Activated effector memory CD4-positive, alpha-beta T cell treated with Interleukin-2 at 50 U/mL for 16 hours (primary cell): Measurements from ENCODE around the gene IFRD2.
A peak's percentile ranks its signal among the peaks of the same experiment; 100 is the strongest.
"Not testable (repeated sequence)": the region's sequence is repeated elsewhere in the genome, so short reads cannot be mapped to it uniquely, and the experiment has no call there.

Source experiments
- DNase-seq: peaks from one replicate; pipeline ENCODE4 v3.0.0-alpha.2; 2020

IFRD2 gene

GRCh38 chr3:50245831-50246516, 46.3 kb downstream of the IFRD2 start:
- peak; percentile 89 for DNase-seq

DNA sequence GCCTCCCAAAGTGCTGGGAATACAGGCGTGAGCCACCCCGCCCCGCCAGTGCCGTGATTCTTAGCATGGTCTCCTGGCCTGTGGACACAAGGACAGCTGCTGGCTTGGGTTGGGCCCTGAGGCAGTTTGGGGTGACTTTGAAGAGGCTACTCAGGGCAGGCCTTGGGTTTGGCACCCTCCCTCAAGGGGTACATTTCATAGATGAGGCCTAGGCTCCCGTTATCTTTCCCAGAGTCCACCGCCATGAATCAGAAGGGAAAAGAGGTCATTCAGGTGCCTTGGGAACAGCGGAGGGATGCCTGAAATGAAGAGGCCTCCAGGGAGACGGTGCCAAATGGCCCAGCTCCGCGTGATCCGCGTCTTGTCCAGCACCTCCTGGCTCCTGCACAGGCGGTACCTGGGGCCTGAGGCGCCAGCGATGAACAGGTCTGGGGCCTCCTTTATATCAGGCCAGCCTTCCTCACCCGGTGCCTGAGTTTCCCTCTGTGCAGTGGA, 46.9 kb downstream of the IFRD2 start:
- DNase-seq, result no peak

DNA sequence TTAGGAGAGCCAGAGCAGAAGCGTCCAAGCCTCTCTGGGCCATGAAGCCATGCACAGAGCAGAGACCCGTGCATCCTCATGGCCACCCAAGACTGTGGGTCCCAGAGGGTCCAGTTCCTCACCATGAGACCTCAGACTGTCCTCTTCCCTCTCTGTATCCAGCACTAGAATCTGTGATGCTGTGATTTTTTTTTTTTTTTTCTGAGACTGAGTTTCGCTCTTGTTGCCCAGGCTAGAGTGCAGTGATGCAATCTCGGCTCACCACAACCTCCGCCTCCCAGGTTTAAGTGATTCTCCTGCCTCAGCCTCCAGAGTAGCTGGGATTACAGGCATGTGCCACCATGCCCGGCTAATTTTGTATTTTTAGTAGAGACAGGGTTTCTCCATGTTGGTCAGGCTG, 47.4 kb downstream of the IFRD2 start:
- DNase-seq, result not testable (repeated sequence)

DNA sequence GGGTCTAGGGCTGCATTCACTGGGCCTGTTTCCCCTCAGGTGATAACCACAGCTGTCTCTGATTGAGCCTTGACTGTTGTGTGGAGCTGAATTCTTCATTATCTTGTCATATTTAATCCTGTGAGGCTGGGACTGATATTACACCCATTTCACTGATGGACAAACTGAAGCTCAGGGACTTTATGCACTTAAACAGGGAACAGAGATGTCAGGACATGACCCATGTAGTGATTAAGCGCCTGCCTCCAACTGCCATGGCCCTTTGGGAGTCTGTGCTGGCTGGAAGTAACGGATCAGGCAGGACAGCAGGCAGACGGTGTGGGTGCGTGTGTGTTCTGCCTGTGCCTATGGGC, 48.7 kb downstream of the IFRD2 start:
- no peak for DNase-seq

DNA sequence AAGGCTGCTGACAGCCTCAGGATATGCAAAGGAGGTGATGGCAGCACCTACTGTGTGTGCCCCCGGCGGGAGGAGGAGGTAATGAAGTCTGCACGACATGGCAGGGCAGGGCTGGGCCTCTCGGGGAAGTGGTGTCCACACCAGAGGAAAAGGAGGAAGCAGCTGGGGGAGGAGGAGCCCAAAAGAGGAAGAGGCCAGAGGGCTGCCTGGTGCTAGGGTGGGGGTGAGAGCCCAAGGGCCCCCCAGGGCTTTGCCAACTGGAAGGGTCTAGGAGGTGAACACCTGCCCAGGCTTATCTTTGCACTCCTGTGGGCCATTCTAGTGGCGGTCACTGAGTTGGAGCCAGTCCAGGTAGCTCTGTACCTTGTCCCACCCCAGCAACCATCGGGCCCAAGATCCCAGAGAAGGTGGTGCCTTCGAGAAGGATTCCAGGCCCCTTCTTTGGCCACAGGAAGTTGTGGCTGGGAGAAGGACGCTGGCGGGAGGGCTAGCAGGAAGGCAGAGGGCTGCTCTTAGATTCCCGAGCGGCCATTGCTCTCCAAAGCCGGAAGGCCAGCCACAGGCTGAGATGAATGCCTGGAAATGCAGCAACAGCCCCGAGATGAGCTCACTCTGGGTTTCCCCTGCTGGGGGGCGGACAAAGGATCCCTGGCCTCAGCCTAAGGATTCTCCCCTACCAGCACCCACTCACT, 49.2 kb downstream of the IFRD2 start:
- DNase-seq, result no peak

DNA sequence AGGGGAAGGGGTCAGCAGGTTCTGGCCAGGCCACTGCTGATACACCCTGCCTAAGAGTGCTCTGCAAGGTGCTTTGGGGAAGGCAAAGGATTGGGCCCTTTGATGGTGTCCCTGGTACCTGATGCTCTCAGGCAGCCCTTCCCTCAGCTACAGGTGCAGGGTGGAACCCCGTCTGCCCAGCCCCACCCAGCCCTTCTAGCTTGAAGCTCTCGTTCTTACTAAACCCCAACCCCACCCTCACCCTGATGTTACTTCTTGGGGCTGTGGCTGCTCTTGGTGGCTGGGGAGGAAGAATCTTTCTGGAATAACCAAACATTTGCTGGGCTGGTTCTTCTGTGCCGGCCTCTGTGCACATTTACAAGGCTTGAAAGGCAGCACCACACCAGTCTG, 49.9 kb downstream of the IFRD2 start:
- DNase-seq, result no peak

DNA sequence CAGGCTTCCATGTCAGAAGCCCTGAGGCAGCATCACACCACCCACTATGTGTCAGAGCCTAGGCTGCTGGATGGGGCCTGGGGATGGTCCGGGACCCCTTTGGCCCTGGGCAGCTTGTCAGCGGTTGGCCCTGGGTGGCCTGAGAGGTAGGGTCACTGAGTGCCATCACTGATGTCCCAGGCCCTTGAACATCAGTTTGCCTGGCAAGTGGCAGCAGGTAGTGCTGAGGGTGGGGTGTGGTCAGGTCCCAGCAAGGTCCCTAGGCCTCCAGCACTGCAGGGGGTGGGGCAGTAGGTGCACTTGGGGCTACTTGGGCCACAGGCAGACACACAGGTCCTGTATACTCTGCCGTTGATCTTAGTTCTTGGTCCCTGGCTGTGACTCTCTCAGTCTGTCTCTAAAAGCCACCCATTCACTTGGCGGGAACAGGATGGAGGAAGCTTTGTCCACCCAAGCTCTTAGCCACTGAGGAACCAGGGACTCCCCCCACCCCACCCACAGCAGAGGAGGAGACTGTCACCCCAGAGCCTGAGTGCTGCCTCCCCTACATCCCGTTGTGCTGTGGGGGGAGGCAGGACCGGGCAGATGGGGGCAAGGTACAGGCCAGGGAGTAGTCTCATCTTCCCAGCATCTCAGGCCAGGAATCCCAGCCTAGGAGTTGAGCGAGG, 50.4 kb downstream of the IFRD2 start:
- DNase-seq, result no peak

GRCh38 chr3:50241163-50241562, 51.1 kb downstream of the IFRD2 start:
- no peak for DNase-seq

DNA sequence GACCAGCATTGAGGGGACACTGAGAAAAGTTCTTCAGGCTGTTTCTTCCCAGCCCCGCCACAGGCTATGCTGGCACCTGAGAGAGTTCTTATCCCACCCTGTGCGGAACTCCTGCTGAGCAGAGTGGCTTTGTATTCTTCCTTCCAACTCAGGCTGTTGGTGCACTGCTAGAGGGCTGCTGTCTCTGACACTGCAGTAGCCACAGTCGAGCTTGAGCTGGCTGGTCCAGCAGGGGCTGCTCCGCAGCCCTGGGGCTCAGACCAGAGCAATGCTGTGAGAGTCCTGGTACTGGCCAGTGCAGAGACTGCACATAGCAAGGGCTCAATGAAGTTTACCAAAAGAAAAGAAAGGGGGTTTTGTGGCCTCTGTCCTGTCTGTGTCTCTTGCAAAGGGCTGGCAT, 52.6 kb downstream of the IFRD2 start:
- no peak for DNase-seq

GRCh38 chr3:50238549-50239026, 53.6 kb downstream of the IFRD2 start:
- DNase-seq, result no peak

GRCh38 chr3:50237754-50238548, 54.3 kb downstream of the IFRD2 start:
- DNase-seq, result peak; percentile 83
